Upper lobe of left lung (tissue), 6 donors: Measurements from ENCODE around the gene PPP6R1. TPM values are rescaled to one million over a fixed set of nuclear protein-coding genes. Genes with fewer than 3 reads are reported as not detected.

Experiments
- ATAC-seq, 2 donors: fragments of 200-7000 bp; cut with Tn5 transposase; one replicate each; pipeline ENCODE4 v1.9.1; 2022; ENCODE audit warnings: mild to moderate bottlenecking in 2 of 2, moderate library complexity in 2 of 2; ENCODE audit not compliant: low FRiP score in 2 of 2
- DNase-seq, 2 donors: peaks; one replicate each; pipeline ENCODE4 v3.0.0-alpha.2; 2019 to 2020
- H3K27ac ChIP-seq, 4 donors: fragments of 200-600 bp; sonication (generic); one replicate each; pipeline ENCODE4 v1.5.1; 2016 to 2019
- H3K27me3 ChIP-seq, 4 donors: fragments of 200-600 bp; sonication (generic); one replicate each; pipeline ENCODE4 v1.5.1; 2017 to 2019
- H3K36me3 ChIP-seq, 4 donors: fragments of 200-600 bp; sonication (generic); one replicate each; pipeline ENCODE4 v1.5.1; 2016 to 2019
- H3K4me1 ChIP-seq, 4 donors: fragments of 200-600 bp; sonication (generic); one replicate each; pipeline ENCODE4 v1.5.1; 2018 to 2019
- H3K4me3 ChIP-seq, 4 donors: fragments of 200-600 bp; sonication (generic); one replicate each; pipeline ENCODE4 v1.5.1; 2017 to 2019; ENCODE audit warnings: mild to moderate bottlenecking in 2 of 4, moderate library complexity in 1 of 4
- H3K9me3 ChIP-seq, 4 donors: fragments of 200-600 bp; sonication (generic); one replicate each; pipeline ENCODE4 v1.5.1; 2018 to 2019
- CTCF ChIP-seq, 6 experiments: fragments of 450-650 bp in 4 of 6; fragments of 200-600 bp in 2 of 6; sonication (generic) in 2 of 6; IDR thresholded peaks; one replicate each; pipeline ENCODE4 v1.5.1; 2016 to 2019; ENCODE audit warnings: antibody characterized with exemption in 6 of 6
- EP300 ChIP-seq, 4 donors: sonication (generic); formaldehyde crosslinking; IDR thresholded peaks; one replicate each; pipeline ENCODE4 v1.5.1; 2017; ENCODE audit warnings: antibody characterized with exemption in 4 of 4, control low read depth in 2 of 4
- POLR2A ChIP-seq, 4 donors: fragments of 450-650 bp; IDR thresholded peaks; one replicate each; pipeline ENCODE4 v1.5.1; 2016 to 2017; ENCODE audit warnings: antibody characterized with exemption in 4 of 4, mild to moderate bottlenecking in 2 of 4
- POLR2AphosphoS5 ChIP-seq, 2 donors: sonication (generic); formaldehyde crosslinking; IDR thresholded peaks; one replicate each; pipeline ENCODE4 v1.5.1; 2017; ENCODE audit warnings: antibody characterized with exemption in 2 of 2
- WGBS, 2 donors: methylation state at CpG; one replicate each; pipeline ENCODE4 v1.1.5; 2017 to 2018; 5-methylcytosine and 5-hydroxymethylcytosine counted together
- total RNA-seq, 6 donors: library from RNA; depleted of rRNA in 4 of 6; stranded (reverse); fragments of >200 nt in 4 of 6; gene quantifications; one replicate each; pipeline versions ENCODE4 v1.1.0 to v1.2.1, GENCODE V29; 2016 to 2021
- donor health status: DM: no; HTN: no; CAD: no; lungs with moderate emphysema.
- donor health status: DM: no; HTN: yes; CAD: no; lungs with severe emphysema.

The PPP6R1 gene
- total RNA-seq, 6 donors from 2014 or later: 49.0 to 104 (median 76.7) TPM

- no peak for TF ChIP-seq POLR2A (IDR thresholded peaks at IDR 0.05)
- TF ChIP-seq CTCF (IDR thresholded peaks at IDR 0.05): no peak
- no peak for TF ChIP-seq EP300 (IDR thresholded peaks at IDR 0.05)
- no peak for TF ChIP-seq POLR2AphosphoS5 (IDR thresholded peaks at IDR 0.05)
- H3K27ac ChIP-seq: no peak overlapping the region
- no peaks in the 10 kb centered on the region for H3K4me1 ChIP-seq
- ATAC-seq (no peak), DNase-seq (no peak)
- no peaks in the 10 kb centered on the region for H3K9me3 ChIP-seq
- 93 to 96% methylated on average over 18 of the region's 18 CpGs for WGBS, 2 donors
- no peaks in the 10 kb centered on the region for H3K27me3 ChIP-seq
- peaks cover 6 to 65% (median 40%) of the 10 kb centered on the region in 4 donors for H3K36me3 ChIP-seq
- no peak overlapping the region for H3K4me3 ChIP-seq
These were observed 13.3 kb upstream of the PPP6R1 start for GRCh38 chr19:55272142-55272541.

- Histone ChIP-seq H3K4me1 (no peaks in the 10 kb centered on the region), H3K27ac (no peak overlapping the region), H3K36me3 (peaks cover 6 to 51% (median 34%) of the 10 kb centered on the region in 4 donors), H3K27me3 (no peaks in the 10 kb centered on the region), H3K4me3 (no peak overlapping the region), H3K9me3 (no peaks in the 10 kb centered on the region)
- 85 to 92% methylated on average over 25 of the region's 25 CpGs for WGBS, 2 donors
- DNase-seq: no peak
- peak in 1 of 2 donors; percentile 66 for ATAC-seq
- no peak for TF ChIP-seq POLR2A (IDR thresholded peaks at IDR 0.05)
- TF ChIP-seq EP300 (IDR thresholded peaks at IDR 0.05): no peak
- TF ChIP-seq POLR2AphosphoS5 (IDR thresholded peaks at IDR 0.05): no peak
- TF ChIP-seq CTCF (IDR thresholded peaks at IDR 0.05): no peak
These were observed 11.5 kb upstream of the PPP6R1 start for GRCh38 chr19:55270172-55270942.

GRCh38 chr19:55269299-55269698, 10.5 kb upstream of the PPP6R1 start:
- Histone ChIP-seq H3K9me3 (no peaks in the 10 kb centered on the region), H3K4me3 (no peak overlapping the region), H3K36me3 (peaks cover 3 to 42% (median 29%) of the 10 kb centered on the region in 4 donors), H3K27me3 (no peaks in the 10 kb centered on the region), H3K27ac (no peak overlapping the region), H3K4me1 (no peaks in the 10 kb centered on the region)
- no peak for TF ChIP-seq CTCF (IDR thresholded peaks at IDR 0.05)
- no peak for TF ChIP-seq POLR2A (IDR thresholded peaks at IDR 0.05)
- no peak for TF ChIP-seq EP300 (IDR thresholded peaks at IDR 0.05)
- TF ChIP-seq POLR2AphosphoS5 (IDR thresholded peaks at IDR 0.05): no peak
- 96 to 97% methylated on average over 8 of the region's 8 CpGs for WGBS, 2 donors
- ATAC-seq (no peak), DNase-seq (no peak)

GRCh38 chr19:55266840-55267239, 8.0 kb upstream of the PPP6R1 start:
- H3K36me3 ChIP-seq: peaks cover 3 to 17% (median 9%) of the 10 kb centered on the region in 4 donors

GRCh38 chr19:55266404-55266803, 7.6 kb upstream of the PPP6R1 start:
- Histone ChIP-seq H3K27me3 (no peaks in the 10 kb centered on the region), H3K36me3 (peaks cover 3 to 15% (median 7%) of the 10 kb centered on the region in 4 donors), H3K27ac (no peak overlapping the region), H3K4me1 (no peaks in the 10 kb centered on the region), H3K4me3 (no peak overlapping the region), H3K9me3 (no peaks in the 10 kb centered on the region)
- TF ChIP-seq POLR2A (IDR thresholded peaks at IDR 0.05) (no peak), CTCF (IDR thresholded peaks at IDR 0.05) (no peak), EP300 (IDR thresholded peaks at IDR 0.05) (no peak), POLR2AphosphoS5 (IDR thresholded peaks at IDR 0.05) (no peak)
- DNase-seq (no peak), ATAC-seq (no peak)
- WGBS, 2 donors: 97 to 100% methylated on average over 3 of the region's 3 CpGs

More at GRCh38 chr19:55266840-55267239, 8.0 kb upstream of the PPP6R1 start:
- 94 to 96% methylated on average over 4 of the region's 4 CpGs for WGBS, 2 donors
- ATAC-seq (no peak), DNase-seq (no peak)
- Histone ChIP-seq H3K4me3 (no peak overlapping the region), H3K9me3 (no peaks in the 10 kb centered on the region), H3K4me1 (no peaks in the 10 kb centered on the region), H3K27ac (no peak overlapping the region), H3K27me3 (no peaks in the 10 kb centered on the region)
- TF ChIP-seq POLR2A (IDR thresholded peaks at IDR 0.05): no peak
